ENCODE results near the gene ZNF761.

GRCh38 chr19:53485046-53486004, 53.5 kb downstream of the ZNF761 start:
- TF ChIP-seq RFXANK (CRISPR knock-in tag; IDR thresholded peaks at IDR 0.05) = no peak
- TF ChIP-seq YY1 (IDR thresholded peaks at IDR 0.05; ENCODE audit: insufficient read depth, insufficient replicate concordance, low read depth, low read length) = no peak
- no peak for TF ChIP-seq KDM5B (CRISPR knock-in tag; IDR thresholded peaks at IDR 0.05; ENCODE audit: borderline replicate concordance)
- TF ChIP-seq ZZZ3 (CRISPR knock-in tag; IDR thresholded peaks at IDR 0.05; ENCODE audit: borderline replicate concordance) = no peak
- TF ChIP-seq EZH2 (conservative IDR thresholded peaks at IDR 0.05; ENCODE audit: low read depth, low read length) = no peak
- no peak for TF ChIP-seq STAT5B (CRISPR knock-in tag; IDR thresholded peaks at IDR 0.05)
- no peak for TF ChIP-seq ATAD3A (CRISPR knock-in tag; IDR thresholded peaks at IDR 0.05)
- TF ChIP-seq, protein P1, sequence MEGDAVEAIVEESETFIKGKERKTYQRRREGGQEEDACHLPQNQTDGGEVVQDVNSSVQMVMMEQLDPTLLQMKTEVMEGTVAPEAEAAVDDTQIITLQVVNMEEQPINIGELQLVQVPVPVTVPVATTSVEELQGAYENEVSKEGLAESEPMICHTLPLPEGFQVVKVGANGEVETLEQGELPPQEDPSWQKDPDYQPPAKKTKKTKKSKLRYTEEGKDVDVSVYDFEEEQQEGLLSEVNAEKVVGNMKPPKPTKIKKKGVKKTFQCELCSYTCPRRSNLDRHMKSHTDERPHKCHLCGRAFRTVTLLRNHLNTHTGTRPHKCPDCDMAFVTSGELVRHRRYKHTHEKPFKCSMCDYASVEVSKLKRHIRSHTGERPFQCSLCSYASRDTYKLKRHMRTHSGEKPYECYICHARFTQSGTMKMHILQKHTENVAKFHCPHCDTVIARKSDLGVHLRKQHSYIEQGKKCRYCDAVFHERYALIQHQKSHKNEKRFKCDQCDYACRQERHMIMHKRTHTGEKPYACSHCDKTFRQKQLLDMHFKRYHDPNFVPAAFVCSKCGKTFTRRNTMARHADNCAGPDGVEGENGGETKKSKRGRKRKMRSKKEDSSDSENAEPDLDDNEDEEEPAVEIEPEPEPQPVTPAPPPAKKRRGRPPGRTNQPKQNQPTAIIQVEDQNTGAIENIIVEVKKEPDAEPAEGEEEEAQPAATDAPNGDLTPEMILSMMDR (CRISPR knock-in tag; IDR thresholded peaks at IDR 0.05) = no peak

All from HepG2 (cell line).